Measurements from ENCODE around the gene DGKZ. TPM values are rescaled to one million over a fixed set of nuclear protein-coding genes. Genes with fewer than 3 reads are reported as not detected.

The DGKZ gene
- total and polyA plus RNA-seq, 2 donors (not counting 3 experiments of a cell fraction or from before 2014, with no cell fraction given), result 88.8 to 127 TPM

DNA sequence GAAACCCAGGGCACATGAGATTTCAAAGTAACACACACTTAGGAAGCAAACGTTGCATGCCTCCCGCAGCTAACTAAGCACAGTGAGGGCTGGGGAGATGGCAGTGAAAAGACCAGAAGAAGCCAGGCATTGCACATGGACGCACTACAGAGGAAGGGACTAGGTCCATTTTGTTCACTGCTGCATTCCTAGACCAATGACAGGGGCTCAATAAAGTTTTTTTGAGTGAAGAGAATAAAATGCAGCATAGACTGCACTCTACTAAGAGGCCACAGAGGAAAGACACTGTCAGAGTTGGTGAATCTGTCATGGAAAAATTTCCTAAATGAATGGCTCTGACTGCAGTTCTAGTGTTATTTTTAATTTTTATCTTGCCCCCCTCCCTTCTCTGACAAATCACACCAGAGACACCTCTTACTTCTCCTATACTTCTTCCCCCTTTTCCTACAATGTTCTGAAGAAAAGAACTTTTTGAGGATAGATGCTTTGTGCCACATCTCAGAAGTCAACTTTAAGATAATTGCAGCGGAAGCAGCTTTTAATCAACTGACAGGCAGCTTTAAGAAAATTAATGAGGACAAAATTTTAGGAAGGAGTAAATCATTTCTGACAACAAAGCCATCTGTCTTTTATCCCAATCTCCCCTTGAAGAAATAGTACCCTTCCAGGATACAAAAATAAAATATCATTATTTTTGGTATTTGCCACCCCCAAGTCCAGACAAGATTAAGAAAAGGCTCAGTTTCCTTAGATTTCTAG lies 79.1 kb downstream of the DGKZ start:
- H3K9ac ChIP-seq (replicated peaks; ENCODE audit: extremely low read depth, insufficient read depth, low read length), result no peak overlapping the region
- ChIA-PET CTCF (no interaction called here), POLR2A (no interaction called here)
- H3K4me3 ChIP-seq (replicated peaks in 1 of 3; ENCODE audit: insufficient read depth in 1 of 3, low read depth in 1 of 3, low read length in 3 of 3), result no peak overlapping the region
- BruUV-seq (replicated peaks), result no TSS peak
- FAIRE-seq (no peak), DNase-seq (ENCODE audit: low read depth, low spot score) (no peak)
- H3K4me2 ChIP-seq (ENCODE audit: insufficient read depth, low read length), result no peak overlapping the region
- no peaks in the 10 kb centered on the region for H4K20me1 ChIP-seq (replicated peaks; ENCODE audit: control insufficient read depth, extremely low read depth, insufficient read depth, low read length)
- H3K9me1 ChIP-seq (replicated peaks; ENCODE audit: control insufficient read depth, extremely low read depth, insufficient read depth, low read length), result no peaks in the 10 kb centered on the region
- TF ChIP-seq POLR2A (IDR thresholded peaks at IDR 0.05; ENCODE audit: low read depth, low read length) (no peak), JUN (IDR thresholded peaks at IDR 0.05; ENCODE audit: borderline replicate concordance, insufficient read depth, insufficient read length, low read depth) (no peak), FOS (IDR thresholded peaks at IDR 0.05; ENCODE audit: borderline replicate concordance, insufficient read depth, low read length) (no peak)
- H2AFZ ChIP-seq (ENCODE audit: low read depth, low read length), result no peak overlapping the region
- H3K27me3 ChIP-seq (ENCODE audit: control insufficient read depth in 2 of 2, insufficient read depth in 2 of 2, low read length in 2 of 2), result no peaks in the 10 kb centered on the region
- peaks cover 0 to 3% of the 10 kb centered on the region in 2 experiments for H3K36me3 ChIP-seq (ENCODE audit: control insufficient read depth in 2 of 2, extremely low read depth in 1 of 2, insufficient read depth in 2 of 2, low read length in 2 of 2)
- no peaks in the 10 kb centered on the region for H3K9me3 ChIP-seq (replicated peaks; ENCODE audit: control insufficient read depth, insufficient read depth, low read length)
- no peak overlapping the region for H3K27ac ChIP-seq (ENCODE audit: insufficient read depth, low read depth, low read length)
- no peaks in the 10 kb centered on the region for H3K79me2 ChIP-seq (ENCODE audit: control insufficient read depth, insufficient read depth, low read length)
- intact Hi-C loops (cut with micrococcal nuclease) (no loop called here), dilution Hi-C loops (cut with MboI; ENCODE audit: extremely low pct_ligation_motif_present, low sequenced_read_pairs) (no loop called here)
- H3K4me1 ChIP-seq (ENCODE audit: control insufficient read depth, extremely low read depth, insufficient read depth, low read length), result no peaks in the 10 kb centered on the region

DNA sequence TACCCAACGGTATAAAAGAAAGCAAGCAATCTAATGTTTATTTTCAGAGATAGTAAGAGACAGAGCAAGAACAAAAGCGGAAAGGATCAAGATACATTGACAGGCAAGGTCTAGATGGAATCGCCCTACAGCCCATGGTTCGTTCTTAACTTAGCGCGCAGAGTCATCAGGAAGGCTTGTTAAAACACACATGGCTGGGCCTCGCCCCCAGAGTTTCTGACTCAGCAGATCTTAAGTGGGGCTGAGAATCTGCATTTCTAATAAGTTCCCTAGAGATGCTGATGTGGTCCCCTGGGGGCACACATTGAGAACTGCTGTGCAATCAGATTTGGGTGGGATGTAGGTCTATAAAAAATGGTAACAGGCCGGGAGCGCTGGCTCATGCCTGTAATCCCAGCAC lies 80.1 kb downstream of the DGKZ start:
- ChIA-PET CTCF (no interaction called here), POLR2A (no interaction called here)
- DNase-seq (ENCODE audit: low read depth, low spot score) (no peak), FAIRE-seq (no peak)
- Histone ChIP-seq H3K27me3 (ENCODE audit: control insufficient read depth in 2 of 2, insufficient read depth in 2 of 2, low read length in 2 of 2) (no peaks in the 10 kb centered on the region), H3K9me3 (replicated peaks; ENCODE audit: control insufficient read depth, insufficient read depth, low read length) (no peaks in the 10 kb centered on the region), H3K79me2 (ENCODE audit: control insufficient read depth, insufficient read depth, low read length) (no peaks in the 10 kb centered on the region), H2AFZ (ENCODE audit: low read depth, low read length) (no peak overlapping the region), H4K20me1 (replicated peaks; ENCODE audit: control insufficient read depth, extremely low read depth, insufficient read depth, low read length) (no peaks in the 10 kb centered on the region), H3K4me1 (ENCODE audit: control insufficient read depth, extremely low read depth, insufficient read depth, low read length) (no peaks in the 10 kb centered on the region), H3K36me3 (ENCODE audit: control insufficient read depth in 2 of 2, extremely low read depth in 1 of 2, insufficient read depth in 2 of 2, low read length in 2 of 2) (peaks cover 0 to 3% of the 10 kb centered on the region in 2 experiments), H3K9me1 (replicated peaks; ENCODE audit: control insufficient read depth, extremely low read depth, insufficient read depth, low read length) (no peaks in the 10 kb centered on the region), H3K4me3 (replicated peaks in 1 of 3; ENCODE audit: insufficient read depth in 1 of 3, low read depth in 1 of 3, low read length in 3 of 3) (no peak overlapping the region), H3K27ac (ENCODE audit: insufficient read depth, low read depth, low read length) (no peak overlapping the region), H3K4me2 (ENCODE audit: insufficient read depth, low read length) (no peak overlapping the region), H3K9ac (replicated peaks; ENCODE audit: extremely low read depth, insufficient read depth, low read length) (no peak overlapping the region)
- dilution Hi-C loops (cut with MboI; ENCODE audit: extremely low pct_ligation_motif_present, low sequenced_read_pairs) (no loop called here), intact Hi-C loops (cut with micrococcal nuclease) (no loop called here)
- no peak for TF ChIP-seq POLR2A (IDR thresholded peaks at IDR 0.05; ENCODE audit: low read depth, low read length)
- no peak for TF ChIP-seq FOS (IDR thresholded peaks at IDR 0.05; ENCODE audit: borderline replicate concordance, insufficient read depth, low read length)
- BruUV-seq (replicated peaks), result no TSS peak
